GM23248 (cell line): Measurements from ENCODE around the gene CREBL2.

Experiments used
- EZH2 ChIP-seq: fragments of 200-600 bp; sonication (generic); IDR thresholded peaks from 2 replicates; pipeline ENCODE4 v1.6.1; 2018; ENCODE audit warnings: antibody characterized with exemption, mild to moderate bottlenecking; ENCODE audit not compliant: insufficient read depth, poor library complexity, severe bottlenecking
- EZH2phosphoT487 ChIP-seq: fragments of 200-600 bp; sonication (generic); IDR thresholded peaks from 2 replicates; pipeline ENCODE4 v1.6.1; 2018; ENCODE audit warnings: antibody characterized with exemption, moderate library complexity, mild to moderate bottlenecking, low read depth; ENCODE audit not compliant: insufficient read depth

DNA sequence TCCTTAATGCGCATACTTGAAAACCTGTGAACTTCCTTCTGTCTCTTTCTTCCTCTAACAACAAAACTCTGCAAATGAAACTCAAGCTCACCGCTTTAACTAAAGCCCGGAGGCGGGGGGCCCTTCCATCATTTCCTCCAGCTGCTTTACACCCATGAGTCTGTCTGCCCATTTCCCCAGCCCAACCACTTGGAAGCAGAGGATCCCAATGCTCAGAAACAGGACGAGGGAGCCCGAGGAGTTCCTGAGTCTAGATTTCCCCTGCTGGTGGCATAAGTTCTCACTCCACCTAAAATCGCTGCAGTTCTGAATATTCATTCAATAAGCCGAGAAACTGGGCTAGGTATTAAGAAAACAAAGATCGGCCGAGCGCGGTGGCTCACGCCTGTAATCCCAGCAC lies 53.5 kb downstream of the CREBL2 start:
- TF ChIP-seq EZH2 (no peak), EZH2phosphoT487 (no peak)
